GM23338 (cell line): ENCODE measurements around the gene NPLOC4.

Experiments
- CREB1 ChIP-seq: fragments of 250-450 bp; sonication (Bioruptor Pico); IDR thresholded peaks from 2 replicates; pipeline ENCODE4 v1.5.0; 2020; ENCODE audit warnings: low read depth, mild to moderate bottlenecking, moderate library complexity
- EZH2 ChIP-seq: fragments of 200-600 bp; sonication (generic); IDR thresholded peaks from one replicate; pipeline ENCODE4 v1.8.0; 2017; ENCODE audit warnings: antibody characterized with exemption, mild to moderate bottlenecking, low read depth; ENCODE audit not compliant: unreplicated experiment
- EZH2phosphoT487 ChIP-seq: fragments of 200-600 bp; sonication (generic); IDR thresholded peaks from one replicate; pipeline ENCODE4 v1.8.1; 2018; ENCODE audit warnings: antibody characterized with exemption; ENCODE audit not compliant: unreplicated experiment
- JUNB ChIP-seq: IDR thresholded peaks from one replicate; pipeline ENCODE4 v1.6.1; 2016; ENCODE audit warnings: antibody characterized with exemption; ENCODE audit not compliant: unreplicated experiment
- NANOG ChIP-seq: IDR thresholded peaks from 2 replicates; pipeline ENCODE4 v1.6.1; 2016; ENCODE audit warnings: antibody characterized with exemption, borderline replicate concordance
- POLR2AphosphoS5 ChIP-seq: IDR thresholded peaks from 2 replicates; pipeline ENCODE4 v1.6.1; 2016; ENCODE audit warnings: antibody characterized with exemption, low read depth
- ZNF114 ChIP-seq: fragments of 250-450 bp; sonication (Bioruptor Pico); IDR thresholded peaks from 2 replicates; pipeline ENCODE4 v1.5.0; 2020; ENCODE audit warnings: mild to moderate bottlenecking, moderate library complexity
- ZNF331 ChIP-seq: fragments of 250-450 bp; sonication (Bioruptor Pico); IDR thresholded peaks from 2 replicates; pipeline ENCODE4 v1.5.0; 2020; ENCODE audit warnings: low read depth, mild to moderate bottlenecking, moderate library complexity
- TF ChIP-seq, protein P1 (sequence below), 2 experiments: fragments of 200-600 bp in 1 of 2; sonication (generic) in 1 of 2; conservative IDR thresholded peaks; 2 replicates each; pipeline versions ENCODE4 v1.5.1 to v1.6.1; 2016 to 2017; ENCODE audit warnings: antibody characterized with exemption in 2 of 2, low read depth in 2 of 2, mild to moderate bottlenecking in 2 of 2, moderate library complexity in 1 of 2
- TF ChIP-seq, protein P2 (sequence below): IDR thresholded peaks from one replicate; pipeline ENCODE4 v1.6.1; 2018; ENCODE audit warnings: antibody characterized with exemption; ENCODE audit not compliant: unreplicated experiment

DNA sequence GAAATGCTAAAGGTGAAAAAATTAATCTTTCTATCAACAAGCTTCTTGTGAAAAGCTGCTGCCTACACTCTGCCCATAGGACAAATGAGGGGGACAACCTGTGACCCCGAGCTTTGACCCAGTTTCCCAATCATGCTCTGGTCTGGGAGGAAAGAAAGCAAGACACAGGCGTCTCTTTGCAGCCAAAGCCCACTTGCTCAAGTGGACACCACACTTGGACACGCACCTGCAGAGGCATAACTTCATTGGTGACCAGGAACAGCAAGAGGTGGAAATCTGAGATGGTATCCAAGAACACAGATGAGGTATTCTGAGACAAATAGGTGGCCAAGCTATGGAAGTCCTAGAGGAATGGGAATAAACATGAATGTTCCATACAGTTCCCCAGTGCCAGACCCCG is 69.7 kb downstream of the NPLOC4 start:
- TF ChIP-seq JUNB (no peak), ZNF114 (CRISPR knock-in tag) (no peak), EZH2 (no peak), CREB1 (no peak), EZH2phosphoT487 (no peak), POLR2AphosphoS5 (no peak), NANOG (no peak), ZNF331 (no peak)
- TF ChIP-seq, protein P1, sequence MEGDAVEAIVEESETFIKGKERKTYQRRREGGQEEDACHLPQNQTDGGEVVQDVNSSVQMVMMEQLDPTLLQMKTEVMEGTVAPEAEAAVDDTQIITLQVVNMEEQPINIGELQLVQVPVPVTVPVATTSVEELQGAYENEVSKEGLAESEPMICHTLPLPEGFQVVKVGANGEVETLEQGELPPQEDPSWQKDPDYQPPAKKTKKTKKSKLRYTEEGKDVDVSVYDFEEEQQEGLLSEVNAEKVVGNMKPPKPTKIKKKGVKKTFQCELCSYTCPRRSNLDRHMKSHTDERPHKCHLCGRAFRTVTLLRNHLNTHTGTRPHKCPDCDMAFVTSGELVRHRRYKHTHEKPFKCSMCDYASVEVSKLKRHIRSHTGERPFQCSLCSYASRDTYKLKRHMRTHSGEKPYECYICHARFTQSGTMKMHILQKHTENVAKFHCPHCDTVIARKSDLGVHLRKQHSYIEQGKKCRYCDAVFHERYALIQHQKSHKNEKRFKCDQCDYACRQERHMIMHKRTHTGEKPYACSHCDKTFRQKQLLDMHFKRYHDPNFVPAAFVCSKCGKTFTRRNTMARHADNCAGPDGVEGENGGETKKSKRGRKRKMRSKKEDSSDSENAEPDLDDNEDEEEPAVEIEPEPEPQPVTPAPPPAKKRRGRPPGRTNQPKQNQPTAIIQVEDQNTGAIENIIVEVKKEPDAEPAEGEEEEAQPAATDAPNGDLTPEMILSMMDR (conservative IDR thresholded peaks at IDR 0.05; ENCODE audit: low read depth in 2 of 2), result no peak
- TF ChIP-seq, protein P2, sequence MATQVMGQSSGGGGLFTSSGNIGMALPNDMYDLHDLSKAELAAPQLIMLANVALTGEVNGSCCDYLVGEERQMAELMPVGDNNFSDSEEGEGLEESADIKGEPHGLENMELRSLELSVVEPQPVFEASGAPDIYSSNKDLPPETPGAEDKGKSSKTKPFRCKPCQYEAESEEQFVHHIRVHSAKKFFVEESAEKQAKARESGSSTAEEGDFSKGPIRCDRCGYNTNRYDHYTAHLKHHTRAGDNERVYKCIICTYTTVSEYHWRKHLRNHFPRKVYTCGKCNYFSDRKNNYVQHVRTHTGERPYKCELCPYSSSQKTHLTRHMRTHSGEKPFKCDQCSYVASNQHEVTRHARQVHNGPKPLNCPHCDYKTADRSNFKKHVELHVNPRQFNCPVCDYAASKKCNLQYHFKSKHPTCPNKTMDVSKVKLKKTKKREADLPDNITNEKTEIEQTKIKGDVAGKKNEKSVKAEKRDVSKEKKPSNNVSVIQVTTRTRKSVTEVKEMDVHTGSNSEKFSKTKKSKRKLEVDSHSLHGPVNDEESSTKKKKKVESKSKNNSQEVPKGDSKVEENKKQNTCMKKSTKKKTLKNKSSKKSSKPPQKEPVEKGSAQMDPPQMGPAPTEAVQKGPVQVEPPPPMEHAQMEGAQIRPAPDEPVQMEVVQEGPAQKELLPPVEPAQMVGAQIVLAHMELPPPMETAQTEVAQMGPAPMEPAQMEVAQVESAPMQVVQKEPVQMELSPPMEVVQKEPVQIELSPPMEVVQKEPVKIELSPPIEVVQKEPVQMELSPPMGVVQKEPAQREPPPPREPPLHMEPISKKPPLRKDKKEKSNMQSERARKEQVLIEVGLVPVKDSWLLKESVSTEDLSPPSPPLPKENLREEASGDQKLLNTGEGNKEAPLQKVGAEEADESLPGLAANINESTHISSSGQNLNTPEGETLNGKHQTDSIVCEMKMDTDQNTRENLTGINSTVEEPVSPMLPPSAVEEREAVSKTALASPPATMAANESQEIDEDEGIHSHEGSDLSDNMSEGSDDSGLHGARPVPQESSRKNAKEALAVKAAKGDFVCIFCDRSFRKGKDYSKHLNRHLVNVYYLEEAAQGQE, result no peak
